Skin of body (tissue), 2 donors: Measurements from ENCODE around the gene MXD4. TPM values are rescaled to one million over a fixed set of nuclear protein-coding genes. Genes with fewer than 3 reads are reported as not detected.

Source experiments
- DNase-seq: peaks from one replicate; lab custom pipeline; 2025; lab: John Stamatoyannopoulos, UW
- total RNA-seq: library from RNA; depleted of rRNA; stranded (reverse); fragments of >200 nt; gene quantifications from one replicate; pipeline ENCODE4 v1.2.3, GENCODE V29; 2014

The MXD4 gene
- total RNA-seq, 1 donor from 2014 or later, result 17.0 TPM

DNA sequence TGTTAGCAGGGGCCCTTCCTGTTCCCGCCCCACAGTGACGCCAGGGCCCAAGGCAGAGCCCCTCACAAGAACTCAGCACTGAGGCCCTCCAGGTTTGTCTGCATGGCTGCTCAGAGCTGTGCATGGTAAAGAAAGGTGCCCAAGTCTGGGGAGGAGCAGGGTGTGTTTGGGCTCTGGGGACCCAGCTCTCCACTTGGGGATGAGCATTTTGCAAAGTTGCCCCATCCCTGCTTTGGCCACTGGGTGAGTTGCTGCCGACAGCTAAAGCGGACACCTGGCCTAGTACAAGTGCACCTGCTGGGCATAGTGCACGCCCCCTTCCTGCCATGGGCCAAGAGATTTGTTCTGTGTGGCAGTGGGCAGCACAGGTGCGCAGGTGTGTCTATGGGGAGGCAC is 2.0 kb upstream of the MXD4 start:
- no peak for DNase-seq

DNA sequence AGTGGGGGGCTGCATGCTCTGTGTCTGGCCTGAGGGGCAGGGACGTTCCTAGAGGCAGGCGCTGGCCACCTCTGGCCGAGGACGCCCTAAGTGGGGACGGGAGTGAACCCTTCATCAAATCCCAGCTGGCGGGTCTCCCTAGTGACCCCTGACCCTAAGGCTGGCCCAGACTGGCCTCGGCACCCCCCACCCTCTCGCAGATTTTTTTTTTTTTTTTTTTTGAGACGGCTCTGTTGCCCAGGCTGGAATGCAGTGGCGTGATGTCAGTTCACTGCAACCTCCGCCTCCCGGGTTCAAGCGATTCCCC is 988 bp upstream of the MXD4 start:
- DNase-seq, result no peak

DNA sequence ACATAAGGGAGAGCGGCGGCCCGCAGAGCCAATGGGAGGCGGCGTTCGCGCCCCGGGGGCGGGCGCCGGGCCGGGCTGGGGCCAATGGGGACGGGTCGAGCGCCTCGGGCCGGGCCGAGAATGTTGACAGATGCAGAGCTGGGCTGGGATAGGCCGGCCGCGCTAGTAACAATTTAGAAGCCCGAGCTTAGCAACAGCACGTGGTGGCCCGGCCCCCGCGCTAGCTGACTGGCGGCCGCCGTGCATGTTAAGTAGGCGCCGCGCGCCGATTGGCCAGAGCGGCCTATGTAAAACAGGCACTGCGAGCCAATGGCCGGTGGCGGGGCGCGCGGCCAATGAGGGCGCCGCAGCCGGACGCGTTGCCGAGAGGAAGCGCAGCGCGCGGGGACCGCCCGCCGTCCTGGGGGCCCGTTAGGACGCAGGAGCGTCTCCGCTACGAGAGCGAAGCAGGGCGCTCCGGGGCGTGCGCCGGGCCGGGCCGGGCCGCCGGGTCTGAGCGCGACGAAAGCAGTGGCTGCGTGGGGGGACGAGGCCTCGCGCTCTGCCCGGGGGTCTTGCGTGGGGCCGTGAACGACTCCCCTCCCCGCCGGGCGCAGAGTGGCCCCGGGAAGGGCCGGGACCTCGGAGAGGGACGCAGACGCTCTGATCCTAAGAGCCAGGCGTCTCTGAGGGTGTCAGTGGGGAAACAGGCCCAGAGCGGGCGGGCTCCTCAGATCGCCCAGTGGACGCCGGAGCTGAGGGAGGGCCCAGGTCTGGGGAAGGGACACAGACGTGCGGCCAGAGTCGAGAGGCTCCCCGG is 435 bp upstream of the MXD4 start:
- peak; percentile 99 for DNase-seq

DNA sequence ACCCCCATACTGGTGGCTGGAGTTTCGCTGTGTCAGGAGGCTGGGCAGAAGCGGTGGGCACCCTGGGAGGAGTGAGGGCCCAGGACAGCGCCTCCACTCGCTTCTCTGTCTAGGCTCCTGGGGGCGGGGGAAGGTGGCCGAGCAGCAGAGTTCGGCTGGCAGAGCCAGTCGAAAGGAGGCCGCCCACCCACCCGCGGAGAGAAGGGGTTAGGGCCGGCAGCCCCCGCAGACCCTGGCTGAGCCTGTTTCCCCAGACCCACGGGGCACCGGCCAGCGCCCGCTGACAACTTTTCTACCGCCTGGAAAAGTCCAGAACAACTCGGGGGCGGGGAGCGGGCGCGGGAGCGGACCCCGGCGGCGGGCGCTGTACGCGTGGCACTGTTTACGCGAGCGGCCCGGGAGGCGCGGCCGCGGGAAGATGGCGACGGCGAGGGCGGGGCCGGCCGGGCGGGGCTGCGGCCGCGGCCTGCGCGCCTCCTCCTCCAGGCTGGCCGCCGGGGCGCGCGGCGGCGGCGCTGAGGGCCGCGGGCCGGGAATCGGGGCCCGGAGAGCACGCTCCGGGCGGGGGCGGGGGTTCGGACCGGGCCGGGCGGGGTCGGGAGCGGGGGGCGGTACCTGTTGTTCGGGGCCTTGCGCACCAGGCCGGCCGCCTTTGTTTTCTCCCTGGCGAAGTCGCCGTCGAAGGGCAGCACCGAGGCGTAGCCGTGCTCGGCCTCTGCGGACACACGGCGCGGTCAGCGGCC is 628 bp downstream of the MXD4 start:
- no peak for DNase-seq

DNA sequence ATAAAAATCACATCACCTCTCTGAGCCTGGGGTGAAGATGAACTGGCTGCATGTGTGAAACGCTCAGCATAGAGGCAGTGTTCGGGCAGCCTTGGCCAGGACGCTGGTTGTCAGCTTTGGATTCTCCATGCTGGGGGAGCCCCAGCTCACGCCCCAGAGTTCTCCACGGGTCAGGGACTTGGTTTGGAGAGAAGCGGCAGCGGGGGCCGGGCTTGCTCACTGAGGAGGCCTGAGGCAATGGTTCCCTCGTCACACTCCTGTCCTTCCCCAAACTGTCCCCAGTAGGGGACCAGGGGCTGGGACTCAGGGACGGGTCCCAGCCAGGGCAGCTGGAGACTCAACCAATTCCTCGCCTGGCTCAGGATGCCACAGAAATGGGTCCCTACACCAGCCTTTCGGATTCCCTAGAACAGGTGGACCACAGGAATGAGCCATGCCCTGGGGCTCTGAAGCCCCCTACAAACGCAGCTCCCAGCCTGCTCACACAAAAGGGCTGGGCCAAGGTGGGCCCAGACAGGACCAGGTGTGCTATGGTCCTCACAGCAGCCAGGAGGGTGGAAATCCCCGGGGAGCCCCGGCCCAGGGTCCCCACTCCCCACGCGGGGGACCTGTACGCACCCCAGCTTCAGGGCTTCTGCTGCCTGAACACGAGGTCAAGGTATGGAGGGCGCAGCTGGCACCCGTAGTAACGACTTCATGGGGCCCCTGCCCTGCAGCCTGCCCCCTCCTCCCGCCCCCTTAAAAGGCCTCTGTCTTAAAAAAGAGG is 1.4 kb downstream of the MXD4 start:
- DNase-seq, result no peak

DNA sequence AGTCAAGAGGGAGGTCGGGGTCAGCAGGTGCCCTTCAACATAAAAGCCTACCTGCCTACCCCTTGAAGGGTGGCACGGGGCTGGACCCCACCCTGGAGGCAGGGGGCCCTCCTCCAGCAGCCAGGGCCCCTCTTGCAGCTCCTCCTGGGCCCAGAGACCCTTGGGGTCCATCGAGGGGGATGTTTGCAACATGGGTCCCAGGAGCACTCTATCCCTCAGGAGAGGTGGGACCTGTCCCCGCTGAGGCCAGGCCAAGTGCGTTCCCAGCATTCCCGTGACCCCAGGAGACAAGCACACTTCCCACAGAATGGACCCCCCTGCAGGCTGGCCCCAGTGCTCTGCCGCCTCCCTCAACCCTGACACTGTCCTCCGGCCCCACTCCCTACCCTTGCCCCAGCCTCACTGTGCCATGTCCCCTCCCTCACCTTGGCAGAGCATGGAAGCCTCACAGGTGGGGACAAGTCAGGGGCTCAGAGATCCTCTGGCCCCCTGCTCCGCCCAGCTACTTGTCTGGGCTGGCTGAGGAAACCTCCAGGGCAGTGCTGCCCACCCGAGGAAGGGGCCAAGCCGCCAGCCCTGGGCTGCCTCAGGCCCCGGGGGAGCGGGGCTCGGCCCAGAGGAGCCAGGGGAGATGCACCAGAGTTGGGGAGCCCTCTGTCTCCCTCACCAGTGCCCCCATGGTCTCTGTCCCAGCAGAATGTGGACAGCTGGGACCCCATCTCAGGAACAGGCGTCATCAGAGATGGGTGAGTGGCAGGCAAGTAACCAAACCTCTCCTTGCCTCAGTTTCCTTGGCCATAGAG is 2.2 kb downstream of the MXD4 start:
- DNase-seq, result no peak

DNA sequence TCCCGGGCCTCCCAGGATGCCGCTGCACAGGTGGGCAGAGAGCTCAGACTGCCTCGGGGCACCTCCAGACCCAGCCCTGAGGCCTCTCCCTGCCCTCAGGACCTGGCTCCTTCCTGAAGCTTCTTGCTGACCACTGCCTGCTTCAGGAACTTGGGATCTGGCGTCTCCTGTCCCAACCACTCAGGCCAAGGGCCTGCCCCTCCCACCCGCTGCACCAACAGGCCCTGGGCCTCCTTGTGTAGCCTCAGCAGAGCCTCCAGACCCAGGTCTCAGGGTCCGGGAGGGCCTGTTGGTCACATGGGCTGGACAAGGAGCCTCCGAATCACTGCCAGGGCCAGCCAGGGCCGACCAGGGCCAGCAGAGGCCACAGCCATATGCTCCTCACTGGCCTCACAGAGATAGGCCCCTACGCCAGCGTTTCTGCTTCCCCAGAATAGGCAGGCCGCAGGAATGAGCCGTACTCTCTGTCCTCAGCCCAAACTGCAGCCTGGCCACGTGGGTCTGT is 2.8 kb downstream of the MXD4 start:
- DNase-seq, result no peak

DNA sequence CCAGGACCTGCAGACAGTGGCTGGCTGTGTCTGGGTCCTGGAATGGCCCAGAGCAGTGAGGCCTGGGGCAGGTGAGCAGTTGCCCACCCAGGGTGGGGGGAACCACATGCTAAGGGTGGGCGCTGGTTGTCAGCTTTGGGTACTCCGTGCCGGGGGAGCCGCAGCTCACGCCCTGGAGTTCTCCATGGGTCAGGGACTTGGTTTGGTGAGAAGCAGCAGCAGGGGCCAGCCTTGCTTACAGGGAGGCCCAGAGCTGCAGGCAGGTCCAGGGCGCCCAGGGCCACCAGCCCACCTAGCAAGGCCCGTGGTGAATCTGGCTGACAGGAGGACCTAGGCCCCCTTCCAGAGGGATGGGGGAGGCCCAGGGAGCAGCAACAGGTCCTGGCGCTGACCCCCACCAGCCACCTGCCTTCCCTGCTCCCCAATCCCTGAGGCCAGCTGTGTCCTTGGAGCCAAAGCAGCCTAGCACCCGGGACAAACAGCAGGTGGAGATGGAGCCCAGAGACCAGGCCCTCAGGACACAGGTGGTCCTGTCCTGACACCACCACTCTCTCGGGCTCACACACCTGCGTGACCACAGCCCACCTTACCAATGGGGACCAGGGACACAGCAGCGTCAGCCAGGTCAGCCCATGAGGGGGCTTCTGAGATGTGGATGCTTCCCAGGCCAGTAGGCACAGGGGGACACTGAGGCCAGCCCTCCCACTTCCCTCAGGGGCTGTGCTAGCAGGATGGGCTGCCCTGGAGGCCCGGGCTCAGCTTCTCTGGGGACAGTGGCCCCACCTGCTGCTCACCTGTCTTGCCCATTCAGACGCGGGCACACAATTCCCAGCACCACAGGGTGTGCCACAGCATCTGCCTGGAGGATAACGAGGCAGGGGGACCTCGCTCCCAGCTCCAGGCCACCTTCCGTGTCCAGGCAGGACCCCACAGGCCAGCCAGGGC is 3.5 kb downstream of the MXD4 start:
- no peak for DNase-seq

DNA sequence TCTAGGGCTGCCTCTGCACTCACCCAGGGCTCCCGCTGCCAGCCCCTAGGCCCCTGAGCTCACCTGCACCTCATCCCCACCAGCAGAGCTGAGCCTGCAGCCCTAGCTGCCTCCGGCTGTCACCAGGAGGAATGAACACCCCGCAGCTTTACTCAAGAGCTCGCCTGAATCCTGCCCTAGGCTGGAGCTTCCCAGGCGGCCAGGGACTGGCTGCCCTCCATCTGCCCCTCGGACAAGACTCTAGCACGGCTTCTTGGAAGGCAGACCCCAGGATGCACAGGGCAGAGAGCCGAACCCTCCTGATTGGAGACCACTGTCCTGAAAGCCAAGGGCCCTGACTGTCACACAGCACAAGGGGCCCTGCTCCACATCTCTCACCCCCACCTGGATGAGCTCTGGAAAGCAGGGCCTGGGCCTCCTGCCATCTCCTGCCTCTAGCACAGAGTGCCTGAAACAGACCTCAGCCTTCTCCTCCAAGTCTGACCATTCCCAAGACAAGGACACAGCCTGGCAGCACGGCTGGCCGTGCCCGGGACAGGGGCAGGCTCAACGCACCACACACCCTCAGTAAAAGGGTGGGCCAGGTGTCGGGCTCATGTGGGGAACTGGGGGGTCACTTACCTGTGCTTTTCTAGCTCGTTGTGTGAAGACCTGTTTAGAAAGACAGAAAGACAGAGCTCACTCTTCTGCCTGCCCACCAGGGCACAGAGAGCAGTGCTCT is 4.4 kb downstream of the MXD4 start:
- no peak for DNase-seq

DNA sequence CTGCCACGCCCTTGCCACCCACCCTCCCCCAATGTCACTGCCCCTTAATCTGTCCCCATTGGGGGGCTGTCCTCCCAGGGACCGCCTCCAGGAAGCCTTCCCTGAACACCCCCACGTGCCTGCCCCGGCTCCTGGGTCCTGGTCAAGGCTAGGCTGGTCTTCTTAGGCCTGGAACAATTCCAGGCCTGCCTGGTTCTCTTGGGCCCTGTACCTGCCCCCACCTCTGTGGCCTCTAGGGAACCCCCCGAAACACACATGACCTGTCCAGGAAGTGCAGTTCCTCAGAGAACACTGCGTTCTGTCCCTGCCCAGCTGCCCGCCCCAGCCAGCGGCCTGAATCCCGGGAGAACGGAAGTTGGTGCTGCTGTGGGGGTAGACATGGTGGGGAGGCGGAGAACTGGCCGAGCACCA is 5.1 kb downstream of the MXD4 start:
- no peak for DNase-seq

DNA sequence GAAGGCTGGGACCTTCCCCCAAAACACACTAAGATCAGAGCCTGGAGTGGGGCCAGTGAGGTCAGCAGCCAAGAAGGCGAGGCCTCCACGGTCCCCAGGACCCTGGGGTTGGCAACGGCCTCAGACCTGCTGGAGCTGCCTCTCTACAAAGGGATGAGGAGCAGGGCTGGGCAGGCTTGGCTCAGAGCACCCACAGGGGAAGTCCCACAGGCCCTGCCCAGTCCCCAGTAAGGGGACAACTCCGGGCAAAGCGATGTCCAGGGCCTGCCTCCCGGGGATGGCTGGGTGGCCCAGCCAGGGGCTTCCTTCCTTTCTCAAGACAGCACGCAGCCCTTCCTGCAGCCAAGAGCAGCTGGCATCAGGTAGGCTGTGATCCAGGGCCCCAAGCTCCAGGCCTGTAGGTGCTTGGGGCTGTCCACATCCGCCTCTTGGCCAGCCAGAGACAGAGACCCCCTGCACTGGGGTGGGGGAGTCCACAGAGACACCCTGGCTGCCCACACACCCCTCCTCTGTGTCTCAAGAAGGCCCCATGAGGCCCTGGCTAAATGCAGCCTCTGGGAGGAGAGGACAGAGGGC is 5.7 kb downstream of the MXD4 start:
- DNase-seq, result no peak

DNA sequence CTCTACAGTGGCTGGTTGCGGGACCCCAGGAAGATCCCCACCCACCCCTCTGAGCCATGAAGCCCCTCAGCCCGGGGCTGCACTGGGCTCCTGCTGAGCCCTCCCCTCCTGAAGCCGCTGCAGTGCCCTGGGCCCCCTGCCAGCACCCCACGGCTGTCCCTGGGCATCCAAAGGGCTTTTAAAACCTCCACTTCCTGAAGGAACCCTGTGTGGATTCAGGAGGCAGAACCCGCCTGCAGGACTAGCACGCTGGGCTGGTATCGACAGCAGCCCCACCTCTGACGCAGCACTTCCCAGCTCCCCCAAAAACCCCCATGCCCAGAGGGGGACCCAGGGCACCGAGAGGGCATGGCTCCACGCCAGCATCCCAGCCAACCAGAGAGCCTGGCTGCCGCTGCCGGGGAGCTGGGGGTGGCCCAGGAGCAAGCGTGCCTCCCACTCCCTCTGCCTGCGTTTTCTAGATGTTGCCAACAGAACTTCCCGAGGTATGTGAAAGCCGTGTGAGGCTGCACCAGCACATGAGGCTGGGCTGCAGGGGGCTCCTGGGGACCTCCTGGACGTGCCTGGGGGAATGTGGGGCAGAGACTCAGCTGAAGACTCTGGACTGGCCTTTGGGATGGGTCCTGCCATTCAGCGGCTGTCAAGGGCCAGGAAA is 6.3 kb downstream of the MXD4 start:
- DNase-seq, result no peak

DNA sequence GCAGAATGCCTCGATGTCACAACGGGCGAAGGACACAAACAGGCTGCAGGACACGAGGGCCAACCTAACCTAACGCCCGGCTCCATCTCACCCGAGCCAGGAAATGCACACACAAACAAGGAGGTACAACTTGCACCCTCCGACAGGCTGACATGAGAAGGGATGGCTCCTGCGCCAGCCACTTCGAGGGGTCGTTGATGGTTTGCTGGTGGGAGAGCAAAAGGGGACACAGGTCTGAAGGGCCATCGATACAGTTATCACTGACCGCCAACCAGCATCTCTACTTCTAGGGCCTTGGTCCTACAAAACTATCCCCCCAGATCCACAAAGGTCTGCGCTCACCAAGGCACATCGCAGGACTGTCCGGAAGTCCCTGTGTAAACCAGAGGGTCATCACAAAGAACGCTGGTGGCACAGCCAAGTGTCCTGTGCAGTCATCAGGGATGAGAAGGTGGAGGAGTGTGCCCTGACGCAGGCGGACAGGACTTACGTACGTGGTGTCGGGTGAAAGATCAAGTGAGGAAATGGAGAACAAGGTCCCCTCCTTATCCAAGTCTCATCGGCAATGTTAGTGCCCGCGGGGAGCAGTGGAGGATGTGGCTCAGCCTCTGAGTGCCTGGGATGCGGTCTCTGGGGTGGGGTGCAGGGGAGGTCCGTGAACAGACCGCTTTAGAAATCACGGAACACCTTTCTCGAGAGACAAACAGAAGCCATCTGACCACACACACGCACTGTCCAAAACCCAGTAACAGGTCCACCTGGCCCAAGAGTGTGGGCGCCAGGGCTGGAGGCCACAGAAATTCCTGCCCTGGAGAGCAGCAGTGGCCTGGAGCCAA is 7.0 kb downstream of the MXD4 start:
- no peak for DNase-seq

DNA sequence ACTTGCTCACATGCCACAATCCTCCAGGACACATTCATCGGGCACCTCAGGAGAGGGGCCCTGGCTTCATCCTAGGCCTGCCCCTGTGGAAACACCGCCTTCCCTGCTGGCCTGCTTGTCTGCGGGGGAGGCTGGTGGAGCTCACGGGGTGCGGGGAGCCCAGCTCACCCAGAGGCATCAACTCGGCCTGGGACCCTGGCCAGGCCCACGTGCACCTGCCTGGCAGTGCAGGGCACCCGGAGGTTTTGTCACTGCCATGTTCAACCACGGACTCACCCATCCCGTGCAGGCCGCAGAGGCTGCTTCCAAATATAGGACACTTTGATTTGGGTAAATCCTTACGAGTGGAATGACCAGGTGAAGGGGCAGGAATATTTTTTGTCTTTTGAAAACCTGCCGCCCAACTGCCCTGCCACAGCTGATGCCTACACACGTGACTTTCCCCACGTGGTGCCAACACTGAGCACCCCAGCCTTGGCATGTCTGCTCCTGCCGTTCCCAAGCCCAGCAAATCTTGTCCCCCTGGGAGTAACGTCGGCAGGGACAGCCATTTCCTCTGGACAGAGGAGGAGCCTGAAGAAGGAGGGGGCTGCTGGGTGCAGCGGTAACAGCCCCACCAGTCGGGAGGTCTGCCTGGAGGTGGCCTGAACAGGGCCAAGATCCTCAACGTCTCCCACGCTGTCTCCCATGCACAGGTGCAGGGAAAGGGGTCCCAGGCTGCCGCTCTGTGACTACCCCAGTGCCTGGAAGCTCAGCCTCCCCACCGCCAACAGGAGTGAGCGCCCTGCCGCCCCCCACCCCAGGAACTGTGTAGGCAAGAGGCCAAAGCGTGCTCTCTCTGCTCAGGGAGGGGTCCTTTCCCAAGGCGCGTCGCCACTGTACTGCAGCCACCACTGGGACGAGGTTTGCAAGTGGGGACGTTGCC is 8.5 kb downstream of the MXD4 start:
- DNase-seq, result no peak

DNA sequence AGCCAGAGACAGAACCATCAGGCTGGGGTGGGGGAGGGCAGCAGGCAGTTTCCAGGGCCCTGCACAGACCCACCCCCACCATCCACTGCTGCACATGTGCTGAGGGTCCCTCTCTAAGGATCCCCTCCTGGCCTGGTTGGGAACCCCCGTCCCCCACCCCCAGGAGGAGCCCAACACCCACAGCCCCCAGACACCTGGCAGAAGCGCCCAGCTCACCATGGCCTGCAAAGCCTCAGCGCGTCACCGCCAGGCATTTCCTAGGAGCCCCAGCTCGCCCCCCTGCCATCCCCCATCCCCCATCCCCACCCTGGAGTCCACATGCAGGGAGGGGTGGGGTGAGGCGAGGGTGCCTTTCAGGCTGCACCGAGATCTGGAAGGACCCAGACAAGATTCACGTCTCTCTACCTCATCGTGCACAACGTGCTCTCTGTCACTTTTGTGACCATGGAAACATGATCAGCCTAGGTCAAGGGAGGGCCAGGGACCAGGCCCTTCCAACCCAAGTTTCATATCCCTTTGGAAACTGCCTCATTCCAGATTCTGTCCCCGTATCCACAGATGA is 9.3 kb downstream of the MXD4 start:
- DNase-seq, result no peak

DNA sequence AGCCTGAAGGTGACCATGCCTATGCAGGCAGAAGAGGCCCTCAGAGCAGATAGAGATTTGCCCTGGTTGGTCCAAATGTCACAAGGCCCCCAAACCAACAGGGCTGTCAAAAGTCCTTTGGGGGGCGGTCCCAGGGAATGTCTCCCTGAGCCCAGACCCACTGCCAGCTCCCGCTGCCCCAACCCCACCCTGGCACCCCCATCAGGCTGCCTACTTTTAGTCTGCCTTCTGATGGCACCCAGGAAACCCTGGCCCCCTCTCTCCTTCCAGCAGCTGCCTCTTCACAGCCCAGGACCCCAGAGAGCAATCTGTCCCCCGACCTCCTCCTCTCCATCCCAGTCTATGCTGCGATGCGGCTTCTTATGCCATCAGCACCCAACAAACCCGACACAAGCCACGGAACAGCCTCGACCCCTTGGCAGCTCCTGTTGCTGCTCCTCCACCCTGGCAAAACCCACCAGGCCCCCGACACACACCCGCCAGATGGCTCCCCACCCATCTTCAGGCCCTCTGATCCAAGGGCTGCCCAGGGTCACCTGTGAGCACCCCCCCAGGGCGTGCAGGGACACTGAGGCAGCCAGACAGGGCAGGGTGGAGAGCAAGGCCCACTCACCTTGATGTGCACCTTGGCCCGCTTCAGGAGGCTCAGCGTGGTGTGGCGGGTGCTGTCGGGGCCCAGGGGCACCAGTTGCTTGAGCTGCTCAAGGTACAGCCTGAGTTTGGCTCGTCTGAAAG is 9.9 kb downstream of the MXD4 start:
- DNase-seq, result no peak
